HepG2 (cell line): Measurements from ENCODE around the gene ARHGAP15. TPM values are rescaled to one million over a fixed set of nuclear protein-coding genes. Genes with fewer than 3 reads are reported as not detected.

Experiments used
- ATAC-seq: fragments of 200-7000 bp; cut with Tn5 transposase; 3 replicates; pipeline ENCODE4 v1.9.1; 2020; ENCODE audit warnings: mild to moderate bottlenecking, moderate library complexity
- BruUV-seq: library from RNA; stranded (reverse); fragments of 400-500 nt; replicated peaks from 2 replicates; lab custom pipeline; 2021; lab: Mats Ljungman, UMichigan
- CTCF ChIA-PET: fragments of 300-600 bp; formaldehyde crosslinking; extraction: SDS; loops from one replicate; lab custom pipeline; 2021; ENCODE audit warnings: low total read pairs, inconsistent platforms, low intra/inter-chr PET ratio; lab: Yijun Ruan, JAX
- POLR2A ChIA-PET: fragments of 350-600 bp; sonication (Branson Sonifier 250); formaldehyde crosslinking; loops from one replicate; lab custom pipeline; 2020; ENCODE audit warnings: antibody characterized with exemption, inconsistent platforms; lab: Yijun Ruan, JAX
- DNase-seq: peaks from one replicate; pipeline ENCODE4 v3.0.0-alpha.2; 2015; ENCODE audit warnings: low spot score
- FAIRE-seq: peaks from 3 replicates; lab custom pipeline; 2011; peaks lifted over from hg19 to GRCh38; lab: Jason Lieb, UNC
- H2AFZ ChIP-seq: one replicate; pipeline ENCODE4 v1.6.1; 2011; ENCODE audit warnings: low read length, inconsistent platforms
- H3K27ac ChIP-seq: fragments of 300-600 bp; 3 replicates; pipeline ENCODE4 v1.8.0; 2011; ENCODE audit warnings: mixed run types, mild to moderate bottlenecking, mixed read lengths, low read length, inconsistent platforms; ENCODE audit not compliant: insufficient read depth; ENCODE audit errors: extremely low read length
- H3K27me3 ChIP-seq, 2 experiments: fragments of 200-600 bp in 1 of 2; 2 replicates in 1 of 2; 3 replicates in 1 of 2; pipeline versions ENCODE4 v1.6.0 to v1.8.0; 2011; ENCODE audit warnings: low read length in 2 of 2, mild to moderate bottlenecking in 2 of 2, moderate library complexity in 2 of 2, inconsistent platforms in 1 of 2; ENCODE audit not compliant: insufficient read depth in 2 of 2, control insufficient read depth in 1 of 2
- H3K36me3 ChIP-seq, 2 experiments: fragments of 200-600 bp in 1 of 2; replicated peaks in 1 of 2; 2 replicates in 1 of 2; 3 replicates in 1 of 2; pipeline versions ENCODE4 v1.5.1 to v1.8.0; 2011; ENCODE audit warnings: low read length in 2 of 2, inconsistent platforms in 1 of 2; ENCODE audit not compliant: insufficient read depth in 2 of 2, control insufficient read depth in 1 of 2
- H3K4me1 ChIP-seq: 2 replicates; pipeline ENCODE4 v1.5.1; 2012; ENCODE audit warnings: low read length, inconsistent platforms; ENCODE audit not compliant: insufficient read depth
- H3K4me2 ChIP-seq: 2 replicates; pipeline ENCODE4 v1.6.0; 2011; ENCODE audit warnings: low read depth, low read length, inconsistent platforms
- H3K4me3 ChIP-seq, 3 experiments: fragments of 200-600 bp in 1 of 3; sonication (generic), shearing (Covaris generic) in 1 of 3; replicated peaks in 1 of 3; 2 replicates each; pipeline ENCODE4 v1.5.1; 2011 to 2016; ENCODE audit warnings: low read length in 3 of 3, inconsistent platforms in 2 of 3, low read depth in 2 of 3, mild to moderate bottlenecking in 2 of 3, control low read depth in 1 of 3, mixed read lengths in 1 of 3; ENCODE audit not compliant: insufficient read depth in 1 of 3
- H3K79me2 ChIP-seq: one replicate; pipeline ENCODE4 v1.6.1; 2011; ENCODE audit warnings: low read length, inconsistent platforms; ENCODE audit not compliant: insufficient read depth
- H3K9ac ChIP-seq: 2 replicates; pipeline ENCODE4 v1.6.0; 2011; ENCODE audit warnings: mild to moderate bottlenecking, low read depth, low read length, inconsistent platforms; ENCODE audit not compliant: insufficient read depth
- H3K9me3 ChIP-seq: 2 replicates; pipeline ENCODE4 v1.5.1; 2012; ENCODE audit warnings: mild to moderate bottlenecking, low read length
- H4K20me1 ChIP-seq: 2 replicates; pipeline ENCODE4 v1.6.0; 2011; ENCODE audit warnings: inconsistent platforms, mild to moderate bottlenecking, low read length, moderate library complexity; ENCODE audit not compliant: insufficient read depth
- GATAD2A ChIP-seq: IDR thresholded peaks from 2 replicates; pipeline ENCODE4 v1.6.1; 2016
- HNRNPLL ChIP-seq: fragments of 200-400 bp; formaldehyde crosslinking; IDR thresholded peaks from 2 replicates; pipeline ENCODE4 v1.6.1; 2017; ENCODE audit warnings: mild to moderate bottlenecking, low read depth, low read length; ENCODE audit not compliant: poor library complexity, severe bottlenecking
- POLR2AphosphoS2 ChIP-seq: IDR thresholded peaks from 2 replicates; pipeline ENCODE4 v1.6.1; 2011; ENCODE audit warnings: low read depth, low read length, improper control_type of control experiment
- REL ChIP-seq: sonication (generic); formaldehyde crosslinking; conservative IDR thresholded peaks from 2 replicates; pipeline ENCODE4 v1.8.0; 2022; ENCODE audit warnings: mild to moderate bottlenecking, missing genetic modification reagents, moderate library complexity
- SYNCRIP ChIP-seq: fragments of 200-400 bp; formaldehyde crosslinking; IDR thresholded peaks from 2 replicates; pipeline ENCODE4 v1.6.1; 2018; ENCODE audit warnings: mild to moderate bottlenecking, low read depth, low read length; ENCODE audit not compliant: insufficient read depth
- YY1 ChIP-seq: IDR thresholded peaks from 2 replicates; pipeline ENCODE4 v1.6.1; 2011; ENCODE audit warnings: low read length, low read depth, moderate library complexity, mild to moderate bottlenecking; ENCODE audit not compliant: insufficient read depth, insufficient replicate concordance
- ZFP36L1 ChIP-seq: sonication (generic); formaldehyde crosslinking; IDR thresholded peaks from 2 replicates; pipeline ENCODE4 v1.8.0; 2022; ENCODE audit warnings: mild to moderate bottlenecking, missing genetic modification reagents, moderate library complexity
- ZNF101 ChIP-seq: sonication (generic); formaldehyde crosslinking; IDR thresholded peaks from 2 replicates; pipeline ENCODE4 v1.4.0; 2020; ENCODE audit warnings: mild to moderate bottlenecking, low read depth, missing genetic modification reagents, borderline replicate concordance
- ZNF12 ChIP-seq: sonication (generic); formaldehyde crosslinking; IDR thresholded peaks from 2 replicates; pipeline ENCODE4 v1.5.0; 2020; ENCODE audit warnings: missing genetic modification reagents
- ZNF335 ChIP-seq: sonication (generic); formaldehyde crosslinking; IDR thresholded peaks from 2 replicates; pipeline ENCODE4 v1.4.0; 2020; ENCODE audit warnings: missing genetic modification reagents
- ZNF557 ChIP-seq: sonication (generic); formaldehyde crosslinking; IDR thresholded peaks from 2 replicates; pipeline ENCODE4 v1.4.0; 2020; ENCODE audit warnings: missing genetic modification reagents
- ZNF761 ChIP-seq: sonication (generic); formaldehyde crosslinking; conservative IDR thresholded peaks from 2 replicates; pipeline ENCODE4 v1.4.0; 2020; ENCODE audit warnings: mild to moderate bottlenecking, missing genetic modification reagents
- ZNF841 ChIP-seq: sonication (generic); formaldehyde crosslinking; IDR thresholded peaks from 2 replicates; pipeline ENCODE4 v1.8.1; 2023; ENCODE audit warnings: missing genetic modification reagents, borderline replicate concordance
- WGBS: methylation state at CpG from one replicate; pipeline ENCODE4 v1.1.6; 2017; ENCODE audit warnings: low lambda C conversion rate; 5-methylcytosine and 5-hydroxymethylcytosine counted together
- in situ Hi-C: cut with HindIII; loops from 2 replicates; pipeline ENCODE4 v1.10.0; 2017; ENCODE audit warnings: low pct_unique_long_range_greater_than_20kb; ENCODE audit not compliant: extremely low pct_ligation_motif_present
- intact Hi-C: fragments of 100-400 bp; cut with micrococcal nuclease; formaldehyde crosslinking; loops from one replicate; pipeline ENCODE4 v1.10.0; 2022; ENCODE audit not compliant: unreplicated experiment
- polyA plus RNA-seq, 8 experiments: library from polyadenylated mRNA; depleted of rRNA in 3 of 8; stranded (reverse) in 7 of 8; unstranded in 1 of 8; fragments of >200 nt; fragmentation: Illumina TruSeq in 4 of 8; extraction: Trizol in 4 of 8; gene quantifications; 2 replicates each; pipeline versions ENCODE4 v1.2.1 to v1.2.3, GENCODE V29; 2011 to 2016; ENCODE audit warnings: low read depth in 4 of 8, missing spikeins in 1 of 8, mixed read lengths in 1 of 8; ENCODE audit not compliant: insufficient read depth in 1 of 8
- total RNA-seq, 5 experiments: library from RNA; depleted of rRNA; stranded (reverse); fragments of >200 nt; fragmentation: Illumina TruSeq; extraction: Trizol; gene quantifications; 2 replicates each; pipeline ENCODE4 v1.2.3, GENCODE V29; 2016; ENCODE audit warnings: low read depth in 1 of 5
- TF ChIP-seq, protein P1 (sequence below): sonication (generic); formaldehyde crosslinking; IDR thresholded peaks from 2 replicates; pipeline ENCODE4 v1.5.0; 2020; ENCODE audit warnings: missing genetic modification reagents
- TF ChIP-seq, protein P2 (sequence below), 2 experiments: IDR thresholded peaks; 2 replicates each; pipeline ENCODE4 v1.6.1; 2011 to 2012; ENCODE audit warnings: low read length in 2 of 2, borderline replicate concordance in 1 of 2, low read depth in 1 of 2, mild to moderate bottlenecking in 1 of 2, moderate library complexity in 1 of 2
- TF ChIP-seq, protein P3 (sequence below): sonication (generic); formaldehyde crosslinking; IDR thresholded peaks from 2 replicates; pipeline ENCODE4 v1.4.0; 2020; ENCODE audit warnings: mild to moderate bottlenecking, low read depth, missing genetic modification reagents
- TF ChIP-seq, protein P4 (sequence below): sonication (generic); formaldehyde crosslinking; conservative IDR thresholded peaks from 2 replicates; pipeline ENCODE4 v1.4.0; 2020; ENCODE audit warnings: missing genetic modification reagents
- TF ChIP-seq, protein P5 (sequence below): sonication (generic); formaldehyde crosslinking; IDR thresholded peaks from 2 replicates; pipeline ENCODE4 v1.5.0; 2020; ENCODE audit warnings: missing genetic modification reagents, mild to moderate bottlenecking, borderline replicate concordance

Gene ARHGAP15
- total and polyA plus RNA-seq, 2 of the 13 experiments (the other 11 are each of a cell fraction or from before 2014, with no cell fraction given) = 0.04 TPM; not detected in 1

DNA sequence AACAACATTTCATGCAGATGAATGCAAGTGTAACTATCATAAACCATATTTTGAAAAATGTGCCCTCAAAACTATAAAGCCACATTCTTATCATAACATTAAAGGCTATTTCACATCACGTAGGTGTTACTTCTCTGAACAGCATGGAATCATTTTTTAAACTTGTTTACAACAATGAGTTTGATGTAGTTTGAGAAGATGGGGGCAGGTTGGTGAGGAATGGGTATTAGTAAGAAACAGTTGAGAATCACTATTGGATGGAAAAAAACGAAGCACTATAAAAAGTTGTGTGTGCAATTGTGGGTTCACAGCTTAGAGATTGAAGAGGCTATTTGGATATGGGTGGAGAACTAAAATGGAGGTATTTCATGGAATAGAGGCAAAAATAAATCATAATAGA lies 569.1 kb downstream of the ARHGAP15 start:
- ChIA-PET POLR2A (no interaction called here), CTCF (no interaction called here)
- Histone ChIP-seq H3K4me2 (no peak overlapping the region), H3K4me1 (no peaks in the 10 kb centered on the region), H3K36me3 (no peaks in the 10 kb centered on the region), H4K20me1 (no peaks in the 10 kb centered on the region), H3K4me3 (no peak overlapping the region), H3K27ac (no peak overlapping the region), H3K9ac (no peak overlapping the region), H3K79me2 (no peaks in the 10 kb centered on the region), H3K9me3 (no peaks in the 10 kb centered on the region), H2AFZ (no peak overlapping the region), H3K27me3 (no peaks in the 10 kb centered on the region)
- WGBS = 1% methylated on average over 2 of the region's 2 CpGs
- ATAC-seq (no peak), FAIRE-seq (no peak), DNase-seq (no peak)
- intact Hi-C loops = no loop called here
- BruUV-seq = no TSS peak
- in situ Hi-C loops = no loop called here
- TF ChIP-seq POLR2AphosphoS2 = no peak
- TF ChIP-seq, protein P1, sequence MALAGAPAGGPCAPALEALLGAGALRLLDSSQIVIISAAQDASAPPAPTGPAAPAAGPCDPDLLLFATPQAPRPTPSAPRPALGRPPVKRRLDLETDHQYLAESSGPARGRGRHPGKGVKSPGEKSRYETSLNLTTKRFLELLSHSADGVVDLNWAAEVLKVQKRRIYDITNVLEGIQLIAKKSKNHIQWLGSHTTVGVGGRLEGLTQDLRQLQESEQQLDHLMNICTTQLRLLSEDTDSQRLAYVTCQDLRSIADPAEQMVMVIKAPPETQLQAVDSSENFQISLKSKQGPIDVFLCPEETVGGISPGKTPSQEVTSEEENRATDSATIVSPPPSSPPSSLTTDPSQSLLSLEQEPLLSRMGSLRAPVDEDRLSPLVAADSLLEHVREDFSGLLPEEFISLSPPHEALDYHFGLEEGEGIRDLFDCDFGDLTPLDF (CRISPR knock-in tag) = no peak
- TF ChIP-seq ZNF335 = no peak
- TF ChIP-seq, protein P2, sequence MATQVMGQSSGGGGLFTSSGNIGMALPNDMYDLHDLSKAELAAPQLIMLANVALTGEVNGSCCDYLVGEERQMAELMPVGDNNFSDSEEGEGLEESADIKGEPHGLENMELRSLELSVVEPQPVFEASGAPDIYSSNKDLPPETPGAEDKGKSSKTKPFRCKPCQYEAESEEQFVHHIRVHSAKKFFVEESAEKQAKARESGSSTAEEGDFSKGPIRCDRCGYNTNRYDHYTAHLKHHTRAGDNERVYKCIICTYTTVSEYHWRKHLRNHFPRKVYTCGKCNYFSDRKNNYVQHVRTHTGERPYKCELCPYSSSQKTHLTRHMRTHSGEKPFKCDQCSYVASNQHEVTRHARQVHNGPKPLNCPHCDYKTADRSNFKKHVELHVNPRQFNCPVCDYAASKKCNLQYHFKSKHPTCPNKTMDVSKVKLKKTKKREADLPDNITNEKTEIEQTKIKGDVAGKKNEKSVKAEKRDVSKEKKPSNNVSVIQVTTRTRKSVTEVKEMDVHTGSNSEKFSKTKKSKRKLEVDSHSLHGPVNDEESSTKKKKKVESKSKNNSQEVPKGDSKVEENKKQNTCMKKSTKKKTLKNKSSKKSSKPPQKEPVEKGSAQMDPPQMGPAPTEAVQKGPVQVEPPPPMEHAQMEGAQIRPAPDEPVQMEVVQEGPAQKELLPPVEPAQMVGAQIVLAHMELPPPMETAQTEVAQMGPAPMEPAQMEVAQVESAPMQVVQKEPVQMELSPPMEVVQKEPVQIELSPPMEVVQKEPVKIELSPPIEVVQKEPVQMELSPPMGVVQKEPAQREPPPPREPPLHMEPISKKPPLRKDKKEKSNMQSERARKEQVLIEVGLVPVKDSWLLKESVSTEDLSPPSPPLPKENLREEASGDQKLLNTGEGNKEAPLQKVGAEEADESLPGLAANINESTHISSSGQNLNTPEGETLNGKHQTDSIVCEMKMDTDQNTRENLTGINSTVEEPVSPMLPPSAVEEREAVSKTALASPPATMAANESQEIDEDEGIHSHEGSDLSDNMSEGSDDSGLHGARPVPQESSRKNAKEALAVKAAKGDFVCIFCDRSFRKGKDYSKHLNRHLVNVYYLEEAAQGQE (IDR thresholded peaks at IDR 0.05; ENCODE audit: borderline replicate concordance in 1 of 2, low read depth in 1 of 2, low read length in 2 of 2) = no peak
- TF ChIP-seq ZFP36L1 = no peak
- TF ChIP-seq ZNF12 (CRISPR knock-in tag) = no peak
- no peak for TF ChIP-seq ZNF841 (CRISPR knock-in tag)
- TF ChIP-seq, protein P3, sequence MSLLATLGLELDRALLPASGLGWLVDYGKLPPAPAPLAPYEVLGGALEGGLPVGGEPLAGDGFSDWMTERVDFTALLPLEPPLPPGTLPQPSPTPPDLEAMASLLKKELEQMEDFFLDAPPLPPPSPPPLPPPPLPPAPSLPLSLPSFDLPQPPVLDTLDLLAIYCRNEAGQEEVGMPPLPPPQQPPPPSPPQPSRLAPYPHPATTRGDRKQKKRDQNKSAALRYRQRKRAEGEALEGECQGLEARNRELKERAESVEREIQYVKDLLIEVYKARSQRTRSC (CRISPR knock-in tag) = no peak
- TF ChIP-seq SYNCRIP = no peak
- TF ChIP-seq, protein P4, sequence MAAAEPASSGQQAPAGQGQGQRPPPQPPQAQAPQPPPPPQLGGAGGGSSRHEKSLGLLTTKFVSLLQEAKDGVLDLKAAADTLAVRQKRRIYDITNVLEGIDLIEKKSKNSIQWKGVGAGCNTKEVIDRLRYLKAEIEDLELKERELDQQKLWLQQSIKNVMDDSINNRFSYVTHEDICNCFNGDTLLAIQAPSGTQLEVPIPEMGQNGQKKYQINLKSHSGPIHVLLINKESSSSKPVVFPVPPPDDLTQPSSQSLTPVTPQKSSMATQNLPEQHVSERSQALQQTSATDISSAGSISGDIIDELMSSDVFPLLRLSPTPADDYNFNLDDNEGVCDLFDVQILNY = no peak
- TF ChIP-seq, protein P5, sequence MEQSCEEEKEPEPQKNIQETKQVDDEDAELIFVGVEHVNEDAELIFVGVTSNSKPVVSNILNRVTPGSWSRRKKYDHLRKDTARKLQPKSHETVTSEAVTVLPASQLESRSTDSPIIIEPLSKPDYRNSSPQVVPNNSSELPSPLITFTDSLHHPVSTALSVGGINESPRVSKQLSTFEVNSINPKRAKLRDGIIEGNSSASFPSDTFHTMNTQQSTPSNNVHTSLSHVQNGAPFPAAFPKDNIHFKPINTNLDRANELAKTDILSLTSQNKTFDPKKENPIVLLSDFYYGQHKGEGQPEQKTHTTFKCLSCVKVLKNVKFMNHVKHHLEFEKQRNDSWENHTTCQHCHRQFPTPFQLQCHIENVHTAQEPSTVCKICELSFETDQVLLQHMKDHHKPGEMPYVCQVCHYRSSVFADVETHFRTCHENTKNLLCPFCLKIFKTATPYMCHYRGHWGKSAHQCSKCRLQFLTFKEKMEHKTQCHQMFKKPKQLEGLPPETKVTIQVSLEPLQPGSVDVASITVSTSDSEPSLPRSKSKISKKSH (CRISPR knock-in tag) = no peak
- no peak for TF ChIP-seq REL (CRISPR knock-in tag)
- TF ChIP-seq ZNF101 (CRISPR knock-in tag) = no peak
- no peak for TF ChIP-seq ZNF557
- no peak for TF ChIP-seq GATAD2A (CRISPR knock-in tag)
- no peak for TF ChIP-seq YY1
- no peak for TF ChIP-seq HNRNPLL
- no peak for TF ChIP-seq ZNF761 (CRISPR knock-in tag)
